GM18511 (cell line): ENCODE data around the gene FOXN4.

Experiments
- ATAC-seq: cut with Tn5 transposase; IDR thresholded peaks from one replicate; pipeline ENCODE4 v1.9.1; 2021; ENCODE audit warnings: mild to moderate bottlenecking, moderate library complexity; ENCODE audit not compliant: unreplicated experiment

The FOXN4 gene

GRCh38 chr12:109281452-109281851 is 27.6 kb downstream of the FOXN4 start:
- ATAC-seq: no peak

DNA sequence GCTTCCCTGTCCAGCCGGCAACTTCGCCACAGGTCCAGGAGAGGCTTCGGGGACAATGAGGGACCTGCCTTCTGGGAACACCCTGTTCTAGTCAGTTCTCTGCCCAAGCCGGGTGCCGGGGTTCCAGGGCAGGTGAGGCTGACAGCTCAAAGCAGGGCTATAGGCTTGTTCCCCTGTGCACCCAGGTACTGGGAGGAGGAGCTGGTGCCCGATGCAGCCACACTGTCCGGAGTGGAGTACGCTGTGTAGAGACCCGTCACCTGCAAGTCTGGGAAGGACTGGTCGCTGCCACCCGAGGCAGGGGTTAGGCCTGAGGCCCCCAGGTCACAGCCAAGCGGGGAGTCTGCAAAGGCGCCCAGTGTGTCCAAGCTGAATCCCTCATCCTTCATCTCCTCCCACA is 29.6 kb downstream of the FOXN4 start:
- ATAC-seq: no peak

GRCh38 chr12:109278912-109279311 is 30.2 kb downstream of the FOXN4 start:
- ATAC-seq: no peak

DNA sequence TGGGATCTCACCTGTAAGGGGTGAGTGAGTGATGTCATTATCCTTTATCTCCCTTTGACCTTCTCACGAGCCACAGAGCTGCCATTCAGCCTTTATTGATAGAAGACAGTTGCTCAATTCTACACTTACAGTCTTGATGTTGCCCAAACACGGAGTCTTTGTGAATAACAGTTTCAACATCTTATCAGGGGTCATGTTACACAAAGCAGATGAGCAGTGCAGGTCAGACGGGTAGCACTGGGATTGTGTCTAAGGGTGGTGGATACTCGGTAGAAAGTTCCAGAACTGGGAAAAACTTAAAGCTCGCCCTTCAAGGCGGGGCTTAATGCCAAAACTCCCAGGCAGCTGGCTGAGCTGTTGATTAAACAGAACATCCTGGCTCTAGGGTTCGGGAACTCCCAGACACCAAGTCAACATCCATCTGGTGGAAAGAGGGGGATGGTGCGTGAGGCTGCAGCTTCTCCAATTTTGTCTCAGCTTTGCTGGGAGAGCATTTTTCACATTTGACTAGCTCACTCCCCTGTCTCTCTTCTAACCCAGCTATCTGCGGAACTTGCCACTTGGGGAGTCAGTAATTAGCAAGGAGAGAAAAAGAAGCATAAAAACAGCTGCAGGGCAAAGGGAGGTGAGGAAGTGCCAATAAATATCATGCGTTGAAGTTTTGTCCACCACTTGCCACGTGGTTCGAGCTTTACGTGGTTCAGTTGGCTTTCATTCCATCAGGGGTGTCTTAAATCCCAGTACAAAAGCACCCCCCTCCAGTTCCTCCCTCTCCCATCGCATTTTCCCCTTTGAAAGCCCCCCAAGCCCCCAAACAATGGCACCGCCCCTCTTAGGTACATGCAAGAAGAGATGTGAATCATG is 31.0 kb downstream of the FOXN4 start:
- ATAC-seq: no peak

GRCh38 chr12:109277255-109277898 is 31.7 kb downstream of the FOXN4 start:
- no peak for ATAC-seq

GRCh38 chr12:109276160-109276559 is 32.9 kb downstream of the FOXN4 start:
- no peak for ATAC-seq

- ATAC-seq: no peak
Observed at GRCh38 chr12:109275173-109275572, 33.9 kb downstream of the FOXN4 start.

DNA sequence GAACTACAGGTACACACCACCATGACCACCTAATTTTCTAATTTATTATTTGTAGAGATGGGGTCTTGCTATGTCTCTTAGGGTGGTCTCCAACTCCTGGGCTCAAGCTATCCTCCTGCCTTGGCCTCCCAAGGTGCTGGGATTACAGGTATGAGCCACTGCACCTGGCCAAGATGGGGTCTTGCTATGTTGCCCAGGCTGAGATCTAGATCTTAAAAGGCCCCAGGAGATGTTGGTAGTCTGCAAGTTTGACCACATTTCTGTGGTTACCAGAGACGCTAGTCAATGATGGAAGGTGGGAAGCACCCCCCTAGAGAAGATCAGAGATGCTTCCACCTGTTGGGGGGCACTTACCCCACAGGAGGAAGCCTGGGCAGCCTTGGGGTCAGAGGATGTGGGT is 34.7 kb downstream of the FOXN4 start:
- no peak for ATAC-seq

DNA sequence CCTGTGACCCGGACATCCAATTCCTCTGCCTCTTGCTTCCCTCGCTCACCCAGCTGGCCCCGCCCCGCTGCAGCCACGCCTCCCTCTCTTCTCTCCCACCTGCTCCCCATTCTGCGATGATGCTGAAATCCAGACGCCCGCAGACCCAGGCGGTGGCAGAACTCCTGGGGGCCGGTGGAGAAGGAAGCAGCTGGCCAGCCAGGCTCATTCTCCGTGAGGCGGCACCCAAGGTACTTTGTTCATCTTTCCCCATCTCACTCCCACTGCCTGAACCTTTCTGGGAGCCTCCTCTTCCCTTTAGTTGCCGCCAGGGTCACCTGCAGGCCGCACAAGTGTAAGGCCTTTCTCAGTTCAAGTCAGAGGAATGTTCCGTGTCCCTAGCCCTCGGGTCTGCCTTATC is 35.7 kb downstream of the FOXN4 start:
- no peak for ATAC-seq

GRCh38 chr12:109271418-109271817 is 37.7 kb downstream of the FOXN4 start:
- no peak for ATAC-seq

- no peak for ATAC-seq
Observed at GRCh38 chr12:109270494-109270893, 38.6 kb downstream of the FOXN4 start.

GRCh38 chr12:109269428-109269827 is 39.7 kb downstream of the FOXN4 start:
- no peak for ATAC-seq

DNA sequence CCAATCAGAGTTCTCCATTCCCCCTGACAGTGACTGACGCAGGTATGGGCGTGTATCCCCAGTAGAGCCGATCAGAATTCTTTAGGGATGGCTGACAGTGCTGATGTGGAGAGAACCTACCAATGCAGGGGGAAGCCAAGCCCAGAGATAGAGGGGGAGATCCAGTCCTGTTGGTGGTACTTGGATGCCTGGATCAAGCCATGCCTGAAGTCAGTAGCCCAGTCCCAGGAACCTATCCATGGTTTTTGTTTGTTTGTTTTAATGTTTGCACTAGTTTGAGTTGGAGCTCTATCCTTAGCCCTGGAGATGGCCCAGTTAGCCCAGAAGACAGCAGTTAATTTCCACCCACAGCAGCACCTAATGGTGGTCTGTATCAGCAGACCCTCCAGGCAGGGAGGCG is 40.2 kb downstream of the FOXN4 start:
- no peak for ATAC-seq

DNA sequence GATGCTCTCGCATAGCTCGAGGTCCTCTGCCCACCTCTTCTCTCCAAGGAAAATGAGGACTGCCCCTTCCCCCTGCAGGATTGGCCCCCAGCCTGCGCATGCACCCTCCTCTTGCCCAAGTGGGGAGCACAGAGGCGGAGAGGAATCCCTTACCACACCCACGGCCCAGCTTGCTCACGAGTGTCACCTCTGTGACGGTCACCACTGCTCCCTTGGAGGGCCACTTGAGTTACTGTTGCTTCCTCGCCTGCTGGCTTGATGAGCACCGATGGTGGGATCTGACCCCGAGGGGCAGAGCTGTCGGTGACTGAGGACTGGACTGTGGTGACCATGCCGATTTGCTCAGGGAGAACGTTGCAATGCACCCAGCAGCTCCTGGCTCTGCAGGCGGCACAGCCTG is 41.7 kb downstream of the FOXN4 start:
- no peak for ATAC-seq

DNA sequence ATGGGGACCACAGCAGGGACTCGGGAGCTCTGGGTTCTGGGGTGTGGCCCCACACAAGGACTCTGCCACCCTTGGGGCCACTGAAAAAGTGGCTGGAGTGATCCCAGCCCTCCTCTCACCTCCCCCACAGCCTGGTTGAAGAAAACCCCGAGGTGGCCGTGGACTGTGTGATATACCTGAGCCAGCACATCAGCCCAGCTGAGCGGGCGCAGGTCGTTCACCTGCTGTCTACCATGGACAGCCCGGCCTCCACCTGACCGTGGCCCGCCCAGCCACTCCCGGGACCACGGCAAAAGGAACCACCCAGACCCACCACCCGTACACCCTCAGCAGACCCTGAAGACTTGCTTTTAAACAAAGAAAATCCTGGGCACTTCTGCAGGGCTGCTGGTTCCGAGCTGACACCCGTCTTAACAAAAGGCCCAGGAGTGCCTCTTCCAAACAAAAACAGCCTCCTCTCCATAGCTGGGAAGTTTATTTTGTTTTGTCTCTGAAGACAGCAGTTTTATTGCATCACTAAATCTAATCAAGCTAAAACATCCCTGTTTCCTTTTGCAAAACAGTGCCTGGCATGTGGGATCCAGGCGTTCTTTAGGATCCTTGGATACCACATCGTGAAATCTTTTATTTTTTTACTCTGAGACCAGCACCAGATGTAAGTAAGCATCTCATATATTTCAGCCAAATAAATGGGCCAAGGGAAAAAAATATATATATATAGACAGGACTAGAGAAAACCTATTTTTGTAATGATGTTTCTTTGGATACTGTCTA is 42.8 kb downstream of the FOXN4 start:
- no peak for ATAC-seq

DNA sequence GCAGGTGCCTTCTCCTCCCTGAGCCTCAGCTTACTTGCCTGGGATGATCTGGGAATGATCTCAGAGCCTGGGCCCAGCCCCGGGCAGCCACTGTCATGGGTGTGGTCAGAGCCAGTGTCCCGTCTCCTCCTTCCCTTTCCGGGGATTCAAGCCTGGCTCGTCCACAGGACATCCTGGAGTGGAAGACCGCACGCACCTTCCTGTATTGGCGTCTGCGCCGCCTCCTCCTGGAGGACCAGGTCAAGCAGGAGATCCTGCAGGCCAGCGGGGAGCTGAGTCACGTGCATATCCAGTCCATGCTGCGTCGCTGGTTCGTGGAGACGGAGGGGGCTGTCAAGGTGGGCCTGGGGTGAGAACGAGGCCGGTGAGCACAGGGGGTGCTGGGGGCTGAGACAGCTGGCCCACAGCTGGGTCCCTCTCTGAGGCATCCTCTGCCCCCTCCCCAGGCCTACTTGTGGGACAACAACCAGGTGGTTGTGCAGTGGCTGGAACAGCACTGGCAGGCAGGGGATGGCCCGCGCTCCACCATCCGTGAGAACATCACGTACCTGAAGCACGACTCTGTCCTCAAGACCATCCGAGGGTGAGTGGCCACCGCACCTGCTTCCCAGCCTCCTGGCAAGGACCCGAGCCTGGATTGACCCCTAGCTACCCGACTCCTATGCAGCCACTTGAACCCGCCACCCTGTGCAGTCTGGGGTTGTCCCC is 44.0 kb downstream of the FOXN4 start:
- ATAC-seq: no peak

GRCh38 chr12:109264095-109264942 is 44.8 kb downstream of the FOXN4 start:
- no peak for ATAC-seq

GRCh38 chr12:109263439-109263838 is 45.6 kb downstream of the FOXN4 start:
- no peak for ATAC-seq

- no peak for ATAC-seq
Observed at GRCh38 chr12:109261939-109262338, 47.1 kb downstream of the FOXN4 start.

DNA sequence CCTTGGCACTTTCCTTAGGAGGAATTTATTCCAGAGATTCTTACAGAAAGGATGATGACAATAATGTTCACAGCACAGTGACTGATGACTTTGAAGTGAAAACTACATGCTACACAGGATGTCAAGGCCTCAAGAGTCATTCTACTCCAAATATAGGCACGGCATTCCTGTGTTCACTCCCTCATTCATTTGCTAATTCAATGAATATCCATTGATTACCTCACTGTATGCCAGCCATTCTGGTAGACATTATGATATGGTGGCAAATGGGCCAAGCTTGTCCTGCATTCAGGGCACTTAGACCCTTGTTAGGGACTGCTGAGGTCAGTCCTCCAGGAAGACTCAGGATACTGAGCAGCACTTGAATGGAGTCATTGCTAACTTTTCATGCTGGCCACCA is 48.0 kb downstream of the FOXN4 start:
- no peak for ATAC-seq
